ENCODE measurements around the gene SETD2. TPM values are rescaled to one million over a fixed set of nuclear protein-coding genes. Genes with fewer than 3 reads are reported as not detected.

The SETD2 gene
- total and polyA plus RNA-seq, 2 donors (not counting 1 experiment from before 2014, with no cell fraction given), result 22.5 to 35.3 TPM

DNA sequence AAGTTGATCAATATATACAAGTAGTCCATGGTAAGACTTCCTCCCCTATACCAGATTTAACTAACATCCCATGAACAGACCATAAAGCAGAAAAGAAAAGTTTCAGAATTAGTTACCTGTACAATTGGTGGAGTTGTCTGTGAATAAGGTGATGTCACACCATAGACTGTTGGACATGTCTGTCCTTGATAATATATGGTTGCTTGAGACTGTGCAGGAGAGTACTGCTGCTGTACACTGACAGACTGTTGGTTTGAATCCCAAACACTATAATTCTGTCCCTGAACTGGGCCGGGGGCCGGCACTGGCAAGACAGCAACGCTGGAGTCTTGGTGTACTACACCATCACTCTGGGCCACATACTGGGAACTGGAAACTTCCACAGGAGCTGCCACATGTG is 107.2 kb downstream of the SETD2 start:
- peaks cover 3% of the 10 kb centered on the region for H3K79me2 ChIP-seq (ENCODE audit: control insufficient read depth, insufficient read depth, low read length)
- H4K20me1 ChIP-seq (ENCODE audit: control insufficient read depth, extremely low read depth, insufficient read depth, low read length), result no peaks in the 10 kb centered on the region
- no peaks in the 10 kb centered on the region for H3K9me3 ChIP-seq (ENCODE audit: control insufficient read depth, insufficient read depth, low read depth, low read length)
- DNase-seq (ENCODE audit: low read depth in 2 of 2), result no peak
- TF ChIP-seq CTCF (conservative IDR thresholded peaks at IDR 0.05 in 1 of 2, IDR thresholded peaks at IDR 0.05 in 1 of 2; ENCODE audit: low read depth in 1 of 2, low read length in 2 of 2) (no peak), EZH2 (IDR thresholded peaks at IDR 0.05; ENCODE audit: low read length, missing control alignments) (no peak)
- H2AFZ ChIP-seq (ENCODE audit: low read length), result no peak overlapping the region
- H3K27ac ChIP-seq (ENCODE audit: insufficient read depth, low read length), result no peak overlapping the region
- no peaks in the 10 kb centered on the region for H3K4me1 ChIP-seq (ENCODE audit: control insufficient read depth, extremely low read depth, insufficient read depth, low read length)
- no peaks in the 10 kb centered on the region for H3K36me3 ChIP-seq (ENCODE audit: control insufficient read depth, insufficient read depth, low read length)
- no peak overlapping the region for H3K4me3 ChIP-seq (replicated peaks in 1 of 4; ENCODE audit: control extremely low read depth in 1 of 4, insufficient read depth in 1 of 4, low read depth in 3 of 4, low read length in 4 of 4)
- no peak overlapping the region for H3K4me2 ChIP-seq (ENCODE audit: extremely low read depth, insufficient read depth, low read length)
- H3K9ac ChIP-seq (ENCODE audit: insufficient read depth, low read length), result no peak overlapping the region
- no peaks in the 10 kb centered on the region for H3K27me3 ChIP-seq (ENCODE audit: control insufficient read depth, insufficient read depth, low read length)

DNA sequence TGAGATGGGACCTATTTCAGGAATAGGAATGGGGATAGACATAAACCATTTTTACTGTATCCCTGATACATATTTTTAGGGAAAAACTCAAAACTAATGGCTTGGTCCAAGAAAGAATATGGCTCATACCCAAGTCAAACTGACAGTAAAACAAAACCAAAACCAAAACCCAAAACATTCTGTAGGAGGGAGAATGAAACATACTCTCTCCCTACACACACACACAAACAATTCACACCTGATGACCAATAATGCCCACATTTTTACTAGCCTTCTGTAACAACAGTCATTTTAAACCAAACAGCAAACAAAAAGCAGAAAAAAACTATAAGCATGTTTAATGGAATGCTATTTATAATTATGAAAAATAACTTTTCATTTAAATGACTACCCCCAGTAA is 109.5 kb downstream of the SETD2 start:
- Histone ChIP-seq H3K9ac (ENCODE audit: insufficient read depth, low read length) (no peak overlapping the region), H2AFZ (ENCODE audit: low read length) (no peak overlapping the region), H3K4me3 (replicated peaks in 1 of 4; ENCODE audit: control extremely low read depth in 1 of 4, insufficient read depth in 1 of 4, low read depth in 3 of 4, low read length in 4 of 4) (no peak overlapping the region), H3K9me3 (ENCODE audit: control insufficient read depth, insufficient read depth, low read depth, low read length) (no peaks in the 10 kb centered on the region), H3K36me3 (ENCODE audit: control insufficient read depth, insufficient read depth, low read length) (no peaks in the 10 kb centered on the region), H3K27ac (ENCODE audit: insufficient read depth, low read length) (no peak overlapping the region), H4K20me1 (ENCODE audit: control insufficient read depth, extremely low read depth, insufficient read depth, low read length) (no peaks in the 10 kb centered on the region), H3K79me2 (ENCODE audit: control insufficient read depth, insufficient read depth, low read length) (peaks cover 3% of the 10 kb centered on the region), H3K4me1 (ENCODE audit: control insufficient read depth, extremely low read depth, insufficient read depth, low read length) (no peaks in the 10 kb centered on the region), H3K4me2 (ENCODE audit: extremely low read depth, insufficient read depth, low read length) (no peak overlapping the region), H3K27me3 (ENCODE audit: control insufficient read depth, insufficient read depth, low read length) (no peaks in the 10 kb centered on the region)
- DNase-seq (ENCODE audit: low read depth in 2 of 2), result no peak
- no peak for TF ChIP-seq CTCF (conservative IDR thresholded peaks at IDR 0.05 in 1 of 2, IDR thresholded peaks at IDR 0.05 in 1 of 2; ENCODE audit: low read depth in 1 of 2, low read length in 2 of 2)
- TF ChIP-seq EZH2 (IDR thresholded peaks at IDR 0.05; ENCODE audit: low read length, missing control alignments), result no peak

- H2AFZ ChIP-seq (ENCODE audit: low read length), result no peak overlapping the region
- TF ChIP-seq CTCF (conservative IDR thresholded peaks at IDR 0.05 in 1 of 2, IDR thresholded peaks at IDR 0.05 in 1 of 2; ENCODE audit: low read depth in 1 of 2, low read length in 2 of 2) (no peak), EZH2 (IDR thresholded peaks at IDR 0.05; ENCODE audit: low read length, missing control alignments) (no peak)
- DNase-seq (ENCODE audit: low read depth in 2 of 2), result no peak
- H3K4me3 ChIP-seq (replicated peaks in 1 of 4; ENCODE audit: control extremely low read depth in 1 of 4, insufficient read depth in 1 of 4, low read depth in 3 of 4, low read length in 4 of 4), result no peak overlapping the region
- no peaks in the 10 kb centered on the region for H3K36me3 ChIP-seq (ENCODE audit: control insufficient read depth, insufficient read depth, low read length)
- no peaks in the 10 kb centered on the region for H3K79me2 ChIP-seq (ENCODE audit: control insufficient read depth, insufficient read depth, low read length)
- no peaks in the 10 kb centered on the region for H4K20me1 ChIP-seq (ENCODE audit: control insufficient read depth, extremely low read depth, insufficient read depth, low read length)
- H3K27me3 ChIP-seq (ENCODE audit: control insufficient read depth, insufficient read depth, low read length), result no peaks in the 10 kb centered on the region
- H3K4me1 ChIP-seq (ENCODE audit: control insufficient read depth, extremely low read depth, insufficient read depth, low read length), result no peaks in the 10 kb centered on the region
- no peak overlapping the region for H3K4me2 ChIP-seq (ENCODE audit: extremely low read depth, insufficient read depth, low read length)
- no peak overlapping the region for H3K27ac ChIP-seq (ENCODE audit: insufficient read depth, low read length)
- H3K9me3 ChIP-seq (ENCODE audit: control insufficient read depth, insufficient read depth, low read depth, low read length), result no peaks in the 10 kb centered on the region
- H3K9ac ChIP-seq (ENCODE audit: insufficient read depth, low read length), result no peak overlapping the region
Measured at GRCh38 chr3:47047673-47048072, 116.2 kb downstream of the SETD2 start.

Measured in fibroblast of lung (primary cell).